ENCODE results near the gene TPST1. TPM values are rescaled to one million over a fixed set of nuclear protein-coding genes. Genes with fewer than 3 reads are reported as not detected.

The TPST1 gene
- total and polyA plus RNA-seq, 2 of the 8 experiments (the other 6 are each of a cell fraction or from before 2014, with no cell fraction given): 8.2 to 18.4 TPM

GRCh38 chr7:66282591-66282935 is 77.4 kb downstream of the TPST1 start:
- no peak overlapping the region for H2BK15ac ChIP-seq (ENCODE audit: low read length)
- no peak overlapping the region for H2BK12ac ChIP-seq (ENCODE audit: low read depth, low read length)
- no peak overlapping the region for H2BK120ac ChIP-seq (replicated peaks; ENCODE audit: low read depth, low read length)
- DNase-seq (ENCODE audit: low read depth in 1 of 2, low spot score in 2 of 2) (no peak), FAIRE-seq (no peak)
- H3K4me1 ChIP-seq (replicated peaks in 1 of 4; ENCODE audit: control insufficient read depth in 3 of 4, insufficient read depth in 4 of 4, low read length in 3 of 4): no peaks in the 10 kb centered on the region
- H3K9me3 ChIP-seq (ENCODE audit: insufficient read depth in 2 of 2, low read depth in 1 of 2, low read length in 1 of 2): peaks cover 0 to 2% of the 10 kb centered on the region in 2 experiments; a peak in 1 of 4 replicates
- no peak overlapping the region for H4K91ac ChIP-seq (replicated peaks; ENCODE audit: insufficient read length, low read length)
- H3K27ac ChIP-seq (ENCODE audit: low read depth, low read length): no peak overlapping the region
- no peak overlapping the region for H3K9ac ChIP-seq (replicated peaks in 1 of 4; ENCODE audit: extremely low read depth in 1 of 4, low read depth in 3 of 4, low read length in 3 of 4)
- no peak overlapping the region for H4K8ac ChIP-seq (ENCODE audit: extremely low read depth, insufficient read depth, low read length)
- no peak overlapping the region for H2AFZ ChIP-seq (ENCODE audit: low read length)
- TF ChIP-seq EZH2 (IDR thresholded peaks at IDR 0.05; ENCODE audit: low read depth, low read length, severe bottlenecking) (no peak), MAFK (IDR thresholded peaks at IDR 0.05; ENCODE audit: low read depth, low read length) (no peak), EP300 (IDR thresholded peaks at IDR 0.05; ENCODE audit: borderline replicate concordance in 1 of 2, low read depth in 2 of 2, low read length in 2 of 2) (no peak)
- 91% methylated on average over 6 of the region's 6 CpGs; no CpG with 5 or more reads in 1 of the 2 experiments for WGBS, 2 experiments (ENCODE audit: extremely low coverage in 1 of 2, insufficient coverage in 1 of 2, insufficient read length in 1 of 2, insufficient replicate concordance in 2 of 2, low coverage in 1 of 2, low lambda C conversion rate in 2 of 2, missing lambda C conversion rate in 1 of 2)
- H2BK20ac ChIP-seq (ENCODE audit: low read length): no peak overlapping the region
- no peak overlapping the region for H2AK5ac ChIP-seq (ENCODE audit: low read depth, low read length)
- CTCF ChIA-PET (ENCODE audit: partially characterized antibody): no interaction called here
- H2BK5ac ChIP-seq (ENCODE audit: low read depth, low read length): no peak overlapping the region
- no peak overlapping the region for H4K5ac ChIP-seq (ENCODE audit: insufficient read length, low read depth, low read length)
- 0 out of 8 replicates have a peak, but pooled peaks cover 0 to 2% (median 0%) of the 10 kb centered on the region in 4 experiments for H3K36me3 ChIP-seq (ENCODE audit: control insufficient read depth in 2 of 4, insufficient read depth in 4 of 4, low read length in 3 of 4)
- no peak overlapping the region for H3K4me3 ChIP-seq (ENCODE audit: extremely low read depth in 1 of 4, insufficient read depth in 2 of 4, low read depth in 3 of 4, low read length in 4 of 4)
- peaks cover 0 to 9% of the 10 kb centered on the region in 2 experiments; a peak in 1 of 4 replicates for H3K79me2 ChIP-seq (ENCODE audit: control insufficient read depth in 1 of 2, insufficient read depth in 2 of 2, low read length in 2 of 2)
- no peak overlapping the region for H3K4ac ChIP-seq (replicated peaks; ENCODE audit: insufficient read length, low read depth, low read length)
- POLR2A ChIA-PET (ENCODE audit: partially characterized antibody): interaction anchor here (0.6 to 1.0 kb wide), 2 partner anchors 18 to 24 kb away, joined by 3 read pairs; no protein-coding TSS in a partner anchor
- no peak overlapping the region for H3K56ac ChIP-seq (replicated peaks; ENCODE audit: insufficient read length, low read depth, low read length)
- H3K79me1 ChIP-seq (ENCODE audit: low read depth, low read length): no peaks in the 10 kb centered on the region
- no peak overlapping the region for H3K14ac ChIP-seq (ENCODE audit: insufficient read length)
- no peaks in the 10 kb centered on the region for H4K20me1 ChIP-seq (replicated peaks in 1 of 2; ENCODE audit: control insufficient read depth in 1 of 2, insufficient read depth in 2 of 2, low read length in 2 of 2)
- no peaks in the 10 kb centered on the region for H3K27me3 ChIP-seq (replicated peaks in 1 of 4; ENCODE audit: control insufficient read depth in 3 of 4, extremely low read depth in 1 of 4, insufficient read depth in 3 of 4, low read length in 3 of 4)
- no peak overlapping the region for H3K4me2 ChIP-seq (ENCODE audit: insufficient read depth in 1 of 2, low read depth in 2 of 2, low read length in 2 of 2)
- no peak overlapping the region for H3K18ac ChIP-seq (ENCODE audit: extremely low read depth, low read length)
- H3K23ac ChIP-seq (ENCODE audit: insufficient read length): no peak overlapping the region
- H3K23me2 ChIP-seq (ENCODE audit: low read depth, low read length): no peaks in the 10 kb centered on the region

Measured in H1 (cell line).